ENCODE results near the gene ANKS6. TPM values are rescaled to one million over a fixed set of nuclear protein-coding genes. Genes with fewer than 3 reads are reported as not detected.

ANKS6 gene
- total and polyA plus RNA-seq, 7 donors, result 2.5 to 6.2 (median 4.7) TPM

DNA sequence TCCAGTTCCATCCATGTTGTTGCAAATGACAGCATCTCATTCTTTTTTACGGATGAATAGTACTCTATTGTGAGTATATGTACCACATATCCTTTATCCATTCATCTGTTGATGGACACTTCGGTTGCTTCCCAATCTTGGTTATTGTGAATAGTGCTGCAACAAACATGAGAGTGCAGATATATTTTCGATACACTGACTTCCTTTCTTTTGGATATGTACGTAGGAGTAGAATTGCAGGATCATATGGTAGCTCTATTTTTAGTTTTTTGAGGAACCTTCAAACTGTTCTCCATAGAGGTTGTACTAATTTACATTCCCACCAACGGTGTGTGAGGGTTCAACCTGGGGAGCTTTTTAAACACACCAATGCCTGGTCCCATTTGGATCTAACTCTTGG is 33.4 kb upstream of the ANKS6 start:
- Histone ChIP-seq H3K4me1 (no peaks in the 10 kb centered on the region), H3K9me3 (no peaks in the 10 kb centered on the region), H3K36me3 (ENCODE audit: insufficient read depth in 1 of 2, low read depth in 1 of 2) (no peaks in the 10 kb centered on the region), H3K4me3 (no peak overlapping the region), H3K27me3 (ENCODE audit: insufficient read depth in 3 of 3, low read length in 2 of 3) (no peaks in the 10 kb centered on the region), H3K27ac (no peak overlapping the region)
- WGBS, 3 donors, result 84 to 88% (median 85%) methylated on average over 5 of the region's 5 CpGs
- intact Hi-C loops (cut with DNase I), result no loop called here
- DNase-seq (no peak), ATAC-seq (no peak)
- TF ChIP-seq, protein P1, sequence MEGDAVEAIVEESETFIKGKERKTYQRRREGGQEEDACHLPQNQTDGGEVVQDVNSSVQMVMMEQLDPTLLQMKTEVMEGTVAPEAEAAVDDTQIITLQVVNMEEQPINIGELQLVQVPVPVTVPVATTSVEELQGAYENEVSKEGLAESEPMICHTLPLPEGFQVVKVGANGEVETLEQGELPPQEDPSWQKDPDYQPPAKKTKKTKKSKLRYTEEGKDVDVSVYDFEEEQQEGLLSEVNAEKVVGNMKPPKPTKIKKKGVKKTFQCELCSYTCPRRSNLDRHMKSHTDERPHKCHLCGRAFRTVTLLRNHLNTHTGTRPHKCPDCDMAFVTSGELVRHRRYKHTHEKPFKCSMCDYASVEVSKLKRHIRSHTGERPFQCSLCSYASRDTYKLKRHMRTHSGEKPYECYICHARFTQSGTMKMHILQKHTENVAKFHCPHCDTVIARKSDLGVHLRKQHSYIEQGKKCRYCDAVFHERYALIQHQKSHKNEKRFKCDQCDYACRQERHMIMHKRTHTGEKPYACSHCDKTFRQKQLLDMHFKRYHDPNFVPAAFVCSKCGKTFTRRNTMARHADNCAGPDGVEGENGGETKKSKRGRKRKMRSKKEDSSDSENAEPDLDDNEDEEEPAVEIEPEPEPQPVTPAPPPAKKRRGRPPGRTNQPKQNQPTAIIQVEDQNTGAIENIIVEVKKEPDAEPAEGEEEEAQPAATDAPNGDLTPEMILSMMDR (IDR thresholded peaks at IDR 0.05), result no peak

DNA sequence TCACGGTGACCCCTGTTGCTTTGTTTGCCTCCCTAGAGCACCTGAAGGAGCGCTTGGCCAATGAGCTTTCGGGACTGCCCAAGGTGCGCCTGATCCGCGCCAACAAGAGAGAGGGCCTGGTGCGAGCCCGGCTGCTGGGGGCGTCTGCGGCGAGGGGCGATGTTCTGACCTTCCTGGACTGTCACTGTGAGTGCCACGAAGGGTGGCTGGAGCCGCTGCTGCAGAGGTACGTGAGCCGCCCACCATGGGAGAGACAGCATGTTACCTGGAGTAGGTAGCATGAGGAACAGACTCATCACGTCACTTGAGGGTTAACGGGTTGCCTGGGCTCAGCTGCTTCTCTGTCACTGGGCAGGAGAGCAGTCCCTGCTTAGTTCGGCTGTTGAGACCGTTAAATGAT is 30.4 kb upstream of the ANKS6 start:
- H3K36me3 ChIP-seq (ENCODE audit: insufficient read depth in 1 of 2, low read depth in 1 of 2), result no peaks in the 10 kb centered on the region
- TF ChIP-seq, protein P1 (IDR thresholded peaks at IDR 0.05), result no peak
- no peaks in the 10 kb centered on the region for H3K4me1 ChIP-seq
- H3K27me3 ChIP-seq (ENCODE audit: insufficient read depth in 3 of 3, low read length in 2 of 3), result no peaks in the 10 kb centered on the region
- intact Hi-C loops (cut with DNase I), result no loop called here
- H3K9me3 ChIP-seq, result no peaks in the 10 kb centered on the region
- no peak for ATAC-seq
- 81 to 87% (median 82%) methylated on average over 20 of the region's 20 CpGs for WGBS, 3 donors
- H3K4me3 ChIP-seq, result no peak overlapping the region
- H3K27ac ChIP-seq, result no peak overlapping the region
- no peak for DNase-seq

DNA sequence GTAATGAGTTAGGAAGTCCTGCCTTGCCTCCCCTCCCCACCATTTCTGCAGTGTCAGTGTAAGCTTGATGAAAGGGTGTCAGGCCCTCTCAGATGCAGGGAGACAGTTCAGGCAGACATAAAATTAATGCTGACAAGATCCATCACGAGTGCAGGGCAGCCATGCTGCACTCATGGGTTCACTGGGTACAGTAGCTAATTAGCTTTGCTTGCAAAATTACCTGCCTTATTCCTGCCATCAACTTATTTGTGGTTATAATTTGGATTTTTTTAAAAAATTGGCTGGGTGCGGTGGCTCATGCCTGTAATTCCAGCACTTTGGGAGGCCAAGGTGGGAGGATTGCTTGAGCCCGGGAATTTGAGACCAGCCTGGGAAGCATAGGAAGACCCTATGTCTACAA is 29.1 kb upstream of the ANKS6 start:
- no peaks in the 10 kb centered on the region for H3K27me3 ChIP-seq (ENCODE audit: insufficient read depth in 3 of 3, low read length in 2 of 3)
- no peak for ATAC-seq
- H3K27ac ChIP-seq, result no peak overlapping the region
- WGBS, 3 donors, result 81 to 88% (median 86%) methylated on average over 3 of the region's 3 CpGs
- no peaks in the 10 kb centered on the region for H3K36me3 ChIP-seq (ENCODE audit: insufficient read depth in 1 of 2, low read depth in 1 of 2)
- H3K9me3 ChIP-seq, result no peaks in the 10 kb centered on the region
- H3K4me3 ChIP-seq, result no peak overlapping the region
- intact Hi-C loops (cut with DNase I), result no loop called here
- no peaks in the 10 kb centered on the region for H3K4me1 ChIP-seq
- TF ChIP-seq, protein P1 (IDR thresholded peaks at IDR 0.05), result no peak
- no peak for DNase-seq

DNA sequence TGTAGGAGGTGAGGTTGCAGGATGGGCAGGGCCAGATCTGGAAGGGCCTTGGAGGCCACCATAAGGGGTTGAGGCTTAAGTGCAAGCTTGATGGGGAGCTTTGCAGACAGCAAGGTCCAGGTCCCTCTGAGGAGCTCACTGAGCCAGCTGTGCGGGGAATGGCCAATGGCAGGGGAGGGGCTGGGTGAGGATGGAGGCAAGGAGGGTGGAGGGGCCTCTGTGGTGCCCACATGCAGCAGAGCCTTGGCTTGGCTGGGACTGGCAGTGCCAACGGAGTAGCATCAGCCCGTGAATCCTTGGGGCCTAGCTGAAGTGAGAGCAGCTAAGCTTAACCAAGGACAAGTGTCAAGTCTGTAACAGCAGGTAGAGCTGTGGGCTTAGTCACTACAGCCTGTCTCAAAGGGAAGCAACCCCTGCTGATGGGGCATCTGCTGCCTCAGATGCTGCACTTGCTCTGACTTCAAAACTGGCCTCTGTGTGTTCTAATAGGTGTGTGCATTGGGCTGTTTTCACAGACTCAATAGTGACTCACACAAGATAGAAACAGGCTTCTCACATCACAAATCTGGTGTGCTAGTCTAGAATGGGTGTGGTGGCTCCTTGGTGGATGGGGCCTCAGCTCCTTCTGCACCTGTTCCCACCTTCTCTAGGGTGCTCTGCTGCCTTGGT is 27.4 kb upstream of the ANKS6 start:
- H3K4me1 ChIP-seq, result no peaks in the 10 kb centered on the region
- TF ChIP-seq, protein P1 (IDR thresholded peaks at IDR 0.05), result no peak
- 89 to 97% (median 91%) methylated on average over 3 of the region's 3 CpGs for WGBS, 3 donors
- ATAC-seq (no peak), DNase-seq (no peak)
- no peaks in the 10 kb centered on the region for H3K9me3 ChIP-seq
- H3K27ac ChIP-seq, result no peak overlapping the region
- intact Hi-C loops (cut with DNase I), result no loop called here
- H3K4me3 ChIP-seq, result no peak overlapping the region
- H3K27me3 ChIP-seq (ENCODE audit: insufficient read depth in 3 of 3, low read length in 2 of 3), result no peaks in the 10 kb centered on the region
- no peaks in the 10 kb centered on the region for H3K36me3 ChIP-seq (ENCODE audit: insufficient read depth in 1 of 2, low read depth in 1 of 2)

DNA sequence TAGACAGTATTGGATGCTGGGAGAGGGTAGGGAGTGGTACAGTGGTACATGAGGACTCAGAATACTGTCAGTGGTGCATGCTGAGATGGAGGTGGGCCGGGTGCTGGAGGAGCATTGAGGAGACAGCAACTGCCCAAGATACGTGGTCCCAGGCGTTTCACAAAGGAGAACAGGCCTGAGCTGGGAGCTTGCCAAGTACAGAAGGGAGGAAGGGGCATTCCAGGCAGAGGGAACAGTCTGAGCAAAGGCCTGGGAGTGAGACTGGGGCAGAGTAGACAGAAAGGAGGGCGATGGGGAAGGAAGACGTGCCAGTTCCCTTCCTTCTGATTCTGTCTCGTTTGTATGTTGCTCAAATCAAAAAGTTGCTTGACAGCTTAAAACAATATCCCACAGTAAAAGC is 26.3 kb upstream of the ANKS6 start:
- Histone ChIP-seq H3K9me3 (no peaks in the 10 kb centered on the region), H3K4me3 (no peak overlapping the region), H3K27me3 (ENCODE audit: insufficient read depth in 3 of 3, low read length in 2 of 3) (no peaks in the 10 kb centered on the region), H3K4me1 (no peaks in the 10 kb centered on the region), H3K36me3 (ENCODE audit: insufficient read depth in 1 of 2, low read depth in 1 of 2) (no peaks in the 10 kb centered on the region), H3K27ac (no peak overlapping the region)
- ATAC-seq, result no peak
- WGBS, 3 donors, result 88 to 90% (median 90%) methylated on average over 6 of the region's 6 CpGs
- intact Hi-C loops (cut with DNase I), result no loop called here
- no peak for DNase-seq
- TF ChIP-seq, protein P1 (IDR thresholded peaks at IDR 0.05), result no peak
